Osteoblast (primary cell): Measurements from ENCODE around the gene ABHD17B. TPM values are rescaled to one million over a fixed set of nuclear protein-coding genes. Genes with fewer than 3 reads are reported as not detected.

Experiments used
- DNase-seq: peaks from one replicate; pipeline ENCODE4 v3.0.0; 2011; ENCODE audit warnings: low spot score, mixed read lengths; ENCODE audit not compliant: insufficient read length; ENCODE audit errors: missing footprints
- H2AFZ ChIP-seq: 2 replicates; pipeline ENCODE4 v1.6.0; 2011; ENCODE audit warnings: mild to moderate bottlenecking, low read length
- H3K27ac ChIP-seq: 2 replicates; pipeline ENCODE4 v1.5.1; 2011; ENCODE audit warnings: mild to moderate bottlenecking, low read depth, low read length, moderate library complexity
- H3K27me3 ChIP-seq: 2 replicates; pipeline ENCODE4 v1.6.0; 2012; ENCODE audit warnings: mild to moderate bottlenecking, control low read depth, inconsistent platforms, low read length, moderate library complexity; ENCODE audit not compliant: insufficient read depth
- H3K36me3 ChIP-seq: 2 replicates; pipeline ENCODE4 v1.5.1; 2011; ENCODE audit warnings: mild to moderate bottlenecking, low read length, control low read depth, moderate library complexity; ENCODE audit not compliant: insufficient read depth
- H3K4me1 ChIP-seq: 2 replicates; pipeline ENCODE4 v1.5.1; 2011; ENCODE audit warnings: mild to moderate bottlenecking, low read length, control low read depth, moderate library complexity; ENCODE audit not compliant: insufficient read depth
- H3K4me2 ChIP-seq: 2 replicates; pipeline ENCODE4 v1.6.0; 2011; ENCODE audit warnings: mild to moderate bottlenecking, low read length; ENCODE audit not compliant: insufficient read depth
- H3K4me3 ChIP-seq: fragments of 200-600 bp; sonication (generic); 3 replicates; pipeline ENCODE4 v1.5.1; 2012; ENCODE audit warnings: mild to moderate bottlenecking, low read length, inconsistent platforms; ENCODE audit not compliant: insufficient read depth
- H3K79me2 ChIP-seq: 2 replicates; pipeline ENCODE4 v1.6.0; 2012; ENCODE audit warnings: mild to moderate bottlenecking, low read length, control low read depth, inconsistent platforms; ENCODE audit not compliant: insufficient read depth
- H3K9me3 ChIP-seq: 2 replicates; pipeline ENCODE4 v1.5.1; 2011; ENCODE audit warnings: low read depth, low read length, control low read depth
- H4K20me1 ChIP-seq: 2 replicates; pipeline ENCODE4 v1.6.0; 2012; ENCODE audit warnings: mild to moderate bottlenecking, low read length, control low read depth; ENCODE audit not compliant: insufficient read depth
- CTCF ChIP-seq: IDR thresholded peaks from 2 replicates; pipeline ENCODE4 v1.5.1; 2011; ENCODE audit warnings: mild to moderate bottlenecking, low read depth, low read length, moderate library complexity; ENCODE audit errors: extremely low read depth
- total RNA-seq: library from RNA; depleted of rRNA; stranded (reverse); fragments of >200 nt; gene quantifications from 2 replicates; pipeline ENCODE4 v1.2.3, GENCODE V29; 2012

The ABHD17B gene
- total RNA-seq, 1 donor = 21.4 TPM

GRCh38 chr9:71936066-71936465, 25.1 kb upstream of the ABHD17B start:
- Histone ChIP-seq H3K79me2 (peaks cover 56% of the 10 kb centered on the region), H3K4me3 (no peak overlapping the region), H3K9me3 (no peaks in the 10 kb centered on the region), H3K4me1 (peaks cover 19% of the 10 kb centered on the region), H3K36me3 (no peaks in the 10 kb centered on the region), H2AFZ (no peak overlapping the region), H3K27me3 (no peaks in the 10 kb centered on the region), H3K4me2 (no peak overlapping the region), H3K27ac (no peak overlapping the region), H4K20me1 (no peaks in the 10 kb centered on the region)
- no peak for TF ChIP-seq CTCF
- peak; percentile 76 for DNase-seq

GRCh38 chr9:71931166-71931565, 20.2 kb upstream of the ABHD17B start:
- Histone ChIP-seq H3K27ac (no peak overlapping the region), H3K79me2 (peaks cover 43% of the 10 kb centered on the region), H2AFZ (no peak overlapping the region), H3K4me3 (no peak overlapping the region), H3K4me1 (peaks cover 26% of the 10 kb centered on the region), H4K20me1 (peaks cover 3% of the 10 kb centered on the region), H3K4me2 (no peak overlapping the region), H3K9me3 (no peaks in the 10 kb centered on the region), H3K27me3 (no peaks in the 10 kb centered on the region), H3K36me3 (no peaks in the 10 kb centered on the region)
- TF ChIP-seq CTCF = no peak
- DNase-seq = no peak

GRCh38 chr9:71929791-71930440, 18.9 kb upstream of the ABHD17B start:
- Histone ChIP-seq H3K36me3 (no peaks in the 10 kb centered on the region), H3K4me2 (peak overlapping the region; percentile 3), H3K79me2 (peaks cover 49% of the 10 kb centered on the region), H3K27ac (peak overlapping the region; percentile 83), H3K9me3 (no peaks in the 10 kb centered on the region), H3K27me3 (no peaks in the 10 kb centered on the region), H3K4me3 (no peak overlapping the region), H3K4me1 (peaks cover 24% of the 10 kb centered on the region), H4K20me1 (peaks cover 3% of the 10 kb centered on the region), H2AFZ (no peak overlapping the region)
- TF ChIP-seq CTCF = no peak
- DNase-seq = peak; percentile 87

GRCh38 chr9:71929223-71929622, 18.2 kb upstream of the ABHD17B start:
- peak overlapping the region; percentile 3 for H3K4me2 ChIP-seq
- H3K79me2 ChIP-seq = peaks cover 51% of the 10 kb centered on the region
- peaks cover 3% of the 10 kb centered on the region for H4K20me1 ChIP-seq
- H2AFZ ChIP-seq = no peak overlapping the region
- no peak for TF ChIP-seq CTCF
- H3K36me3 ChIP-seq = no peaks in the 10 kb centered on the region
- H3K27ac ChIP-seq = peak overlapping the region; percentile 83
- H3K9me3 ChIP-seq = no peaks in the 10 kb centered on the region
- DNase-seq = peak; percentile 56
- peaks cover 24% of the 10 kb centered on the region for H3K4me1 ChIP-seq
- no peak overlapping the region for H3K4me3 ChIP-seq
- no peaks in the 10 kb centered on the region for H3K27me3 ChIP-seq
